ENCODE results near the gene CCDC92.

The CCDC92 gene

DNA sequence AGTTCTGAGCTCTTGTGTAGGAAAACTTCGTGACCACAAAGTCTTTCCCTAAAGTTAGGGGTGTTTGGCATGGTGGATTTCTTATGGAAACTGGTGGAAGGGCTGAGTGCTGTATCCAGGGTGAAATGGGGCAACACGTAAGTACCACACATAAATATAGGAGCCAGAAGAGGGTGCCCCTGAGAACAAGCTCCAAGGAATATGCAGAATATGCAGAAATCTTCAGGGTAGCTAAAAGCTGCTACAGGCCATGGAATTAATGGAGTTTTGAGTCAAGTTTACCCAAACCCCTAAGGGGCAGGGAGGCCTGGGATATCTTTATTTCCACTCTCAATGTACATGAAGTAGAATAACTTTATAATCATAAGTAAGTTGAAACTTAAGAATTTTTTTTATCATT is 44.4 kb upstream of the CCDC92 start:
- H3K4me3 ChIP-seq (ENCODE audit: low read length) = no peak overlapping the region
- DNase-seq (ENCODE audit: low read depth) = no peak
- TF ChIP-seq CTCF (conservative IDR thresholded peaks at IDR 0.05; ENCODE audit: low read length) = no peak

DNA sequence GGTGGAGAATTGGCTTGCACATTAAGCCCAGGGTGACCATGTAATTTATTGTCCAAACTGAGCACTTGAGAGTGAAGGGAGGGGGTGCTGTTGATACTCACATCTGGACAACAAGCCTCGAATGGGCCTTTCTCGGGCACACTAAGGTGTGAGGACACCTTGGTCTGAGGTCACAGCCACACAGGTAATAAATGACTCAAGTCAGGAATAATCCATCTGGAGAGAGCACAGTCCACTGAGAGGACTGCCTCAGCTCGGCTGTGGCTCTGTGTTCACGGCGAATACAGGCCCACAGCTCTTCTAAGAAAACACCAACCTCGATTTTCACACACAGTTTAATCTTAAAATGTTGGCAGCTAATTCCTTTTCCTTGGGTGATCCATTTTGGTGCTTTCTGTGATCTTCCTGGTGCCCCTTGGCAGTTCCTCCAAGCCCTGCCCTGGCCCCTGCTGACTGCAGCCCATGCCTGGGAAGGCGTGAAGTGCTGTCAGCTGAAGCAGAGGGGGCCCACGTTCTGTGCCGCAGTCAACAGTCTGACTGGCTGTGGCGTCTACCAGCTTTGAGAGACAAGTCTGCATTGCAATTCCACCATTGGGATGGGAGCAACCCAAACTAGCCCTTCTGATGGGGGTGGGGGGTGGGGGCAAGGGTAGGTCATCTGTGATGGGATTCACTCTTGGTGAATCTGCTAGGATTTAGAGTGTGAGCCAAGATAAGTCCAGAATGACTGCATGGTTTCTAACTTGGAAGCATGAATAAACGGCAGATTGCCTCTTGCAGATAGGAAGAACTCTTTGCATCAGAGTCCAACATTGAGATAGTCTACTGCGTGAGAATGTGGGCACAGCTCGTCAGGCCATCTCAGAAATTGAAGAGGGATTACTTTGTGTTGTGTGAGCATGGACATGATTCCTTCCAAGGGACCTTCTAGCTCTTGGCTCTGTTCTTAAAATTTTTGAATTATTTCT is 43.1 kb upstream of the CCDC92 start:
- TF ChIP-seq CTCF (conservative IDR thresholded peaks at IDR 0.05; ENCODE audit: low read length) = no peak
- no peak overlapping the region for H3K4me3 ChIP-seq (ENCODE audit: low read length)
- DNase-seq (ENCODE audit: low read depth) = no peak

GRCh38 chr12:124013073-124013472 is 40.4 kb upstream of the CCDC92 start:
- no peak for DNase-seq (ENCODE audit: low read depth)
- TF ChIP-seq CTCF (conservative IDR thresholded peaks at IDR 0.05; ENCODE audit: low read length) = no peak
- no peak overlapping the region for H3K4me3 ChIP-seq (ENCODE audit: low read length)

DNA sequence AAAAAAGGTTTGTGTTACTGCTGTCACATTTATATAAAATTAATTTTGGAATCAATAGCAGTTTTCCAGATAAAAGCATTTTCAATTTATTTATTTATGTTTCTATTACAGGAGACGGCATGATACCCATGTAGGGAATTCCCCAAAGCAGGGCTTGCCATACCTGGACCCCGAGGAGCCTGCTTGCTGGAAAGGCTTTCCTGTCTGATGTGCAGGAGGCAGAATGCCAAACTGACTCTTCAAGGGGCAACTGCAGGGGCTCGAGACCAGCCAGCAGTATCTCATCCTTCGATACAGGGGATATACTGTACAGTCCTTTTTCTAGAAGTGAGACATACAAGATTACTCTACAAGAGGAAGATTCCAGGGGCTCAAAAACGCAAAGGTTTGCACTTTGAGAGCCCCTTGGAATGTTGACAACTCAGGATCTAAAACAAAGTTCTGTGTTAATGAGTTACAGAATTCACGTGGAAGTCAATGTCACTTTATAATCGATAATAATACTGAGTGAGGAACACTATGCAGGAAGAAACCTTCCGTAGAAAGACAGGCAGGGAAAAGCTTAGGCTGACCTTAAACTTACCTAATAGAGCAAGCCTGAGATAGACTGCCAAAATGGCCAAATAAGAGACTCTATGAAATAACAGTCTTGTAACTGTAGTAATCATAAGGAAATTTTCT is 38.9 kb upstream of the CCDC92 start:
- H3K4me3 ChIP-seq (ENCODE audit: low read length) = no peak overlapping the region
- no peak for TF ChIP-seq CTCF (conservative IDR thresholded peaks at IDR 0.05; ENCODE audit: low read length)
- DNase-seq (ENCODE audit: low read depth) = no peak

DNA sequence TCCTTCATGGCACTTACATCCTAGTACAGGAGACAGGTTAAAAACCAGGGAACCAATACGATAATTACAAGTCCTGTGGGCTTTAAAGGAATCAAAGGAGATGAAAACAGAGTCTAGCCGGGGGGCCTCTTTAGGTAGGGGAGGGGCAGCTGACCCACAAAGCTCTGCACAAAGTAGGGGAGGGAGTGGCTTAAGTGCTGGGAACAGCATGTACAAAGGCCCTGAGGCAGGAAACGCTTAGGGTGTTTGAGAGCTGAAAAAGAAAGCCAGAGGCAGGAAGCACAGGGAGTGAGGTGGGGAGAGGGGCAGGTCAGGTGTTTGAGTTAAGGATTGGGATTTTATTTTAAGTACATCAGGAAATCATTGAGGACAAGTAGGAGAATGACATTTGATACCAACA is 38.1 kb upstream of the CCDC92 start:
- no peak overlapping the region for H3K4me3 ChIP-seq (ENCODE audit: low read length)
- no peak for DNase-seq (ENCODE audit: low read depth)
- TF ChIP-seq CTCF (conservative IDR thresholded peaks at IDR 0.05; ENCODE audit: low read length) = no peak

DNA sequence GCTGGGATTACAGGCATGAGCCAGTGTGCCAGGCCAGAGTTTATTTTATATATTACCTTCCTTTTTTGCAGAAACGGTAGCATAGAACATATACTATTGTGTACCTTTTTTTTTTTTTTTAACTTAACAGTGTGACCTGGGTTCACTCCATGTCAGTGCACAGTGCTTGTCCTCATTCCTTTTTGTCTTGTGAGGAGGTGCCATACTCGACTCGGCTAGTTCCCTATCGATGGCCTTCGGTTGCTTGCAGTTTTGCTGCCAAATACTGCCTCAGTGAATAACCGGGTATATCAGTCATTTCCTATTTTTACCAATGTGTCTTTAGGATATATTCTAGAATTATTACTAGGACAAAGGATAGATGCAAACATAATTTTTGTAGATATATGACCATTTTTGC is 37.1 kb upstream of the CCDC92 start:
- H3K4me3 ChIP-seq (ENCODE audit: low read length) = no peak overlapping the region
- TF ChIP-seq CTCF (conservative IDR thresholded peaks at IDR 0.05; ENCODE audit: low read length) = no peak
- no peak for DNase-seq (ENCODE audit: low read depth)

GRCh38 chr12:124008595-124008994 is 36.0 kb upstream of the CCDC92 start:
- TF ChIP-seq CTCF (conservative IDR thresholded peaks at IDR 0.05; ENCODE audit: low read length) = no peak
- H3K4me3 ChIP-seq (ENCODE audit: low read length) = no peak overlapping the region
- DNase-seq (ENCODE audit: low read depth) = no peak
